Measurements from ENCODE around the gene SDE2.
"Not testable (repeated sequence)": the region's sequence is repeated elsewhere in the genome, so short reads cannot be mapped to it uniquely, and the experiment has no call there.

SDE2 gene

GRCh38 chr1:225973158-225973557, 26.0 kb downstream of the SDE2 start:
- Mint-ChIP-seq H3K36me3 (ENCODE audit: low read depth) (peaks cover 12% of the 10 kb centered on the region), H3K27me3 (ENCODE audit: low read depth) (no peaks in the 10 kb centered on the region), H3K4me3 (no peak overlapping the region), H3K27ac (peak overlapping the region in 2 of 3 experiments; percentile 2 to 69), H3K4me1 (peaks cover 4% of the 10 kb centered on the region), H3K9me3 (peaks cover 4% of the 10 kb centered on the region)
- no peak for TF ChIP-seq CTCF (IDR thresholded peaks at IDR 0.05; ENCODE audit: unreplicated experiment in 3 of 3)

- peaks cover 8% of the 10 kb centered on the region for H3K36me3 Mint-ChIP-seq (ENCODE audit: low read depth)
- peak overlapping the region in 2 of 3 experiments; percentile 2 to 69 for H3K27ac Mint-ChIP-seq
- H3K4me3 Mint-ChIP-seq, result no peak overlapping the region
- H3K9me3 Mint-ChIP-seq, result peaks cover 4% of the 10 kb centered on the region
- TF ChIP-seq CTCF (IDR thresholded peaks at IDR 0.05; ENCODE audit: unreplicated experiment in 3 of 3), result no peak
- no peaks in the 10 kb centered on the region for H3K27me3 Mint-ChIP-seq (ENCODE audit: low read depth)
- H3K4me1 Mint-ChIP-seq, result peaks cover 4% of the 10 kb centered on the region
These were observed 26.6 kb downstream of the SDE2 start for GRCh38 chr1:225972344-225973152.

GRCh38 chr1:225970592-225971157, 28.5 kb downstream of the SDE2 start:
- not testable (repeated sequence) for H3K36me3 Mint-ChIP-seq (ENCODE audit: low read depth); H3K9me3 Mint-ChIP-seq; H3K27ac Mint-ChIP-seq; H3K4me1 Mint-ChIP-seq; H3K4me3 Mint-ChIP-seq; H3K27me3 Mint-ChIP-seq (ENCODE audit: low read depth)

GRCh38 chr1:225969751-225970150, 29.4 kb downstream of the SDE2 start:
- H3K4me3 Mint-ChIP-seq; H3K27ac Mint-ChIP-seq; H3K27me3 Mint-ChIP-seq (ENCODE audit: low read depth); H3K36me3 Mint-ChIP-seq (ENCODE audit: low read depth); H3K4me1 Mint-ChIP-seq; H3K9me3 Mint-ChIP-seq: not testable (repeated sequence)

- Mint-ChIP-seq H3K27ac (no peak overlapping the region), H3K36me3 (ENCODE audit: low read depth) (no peaks in the 10 kb centered on the region), H3K9me3 (peaks cover 4% of the 10 kb centered on the region), H3K4me3 (no peak overlapping the region), H3K4me1 (no peaks in the 10 kb centered on the region), H3K27me3 (ENCODE audit: low read depth) (peaks cover 12% of the 10 kb centered on the region)
- TF ChIP-seq CTCF (IDR thresholded peaks at IDR 0.05; ENCODE audit: unreplicated experiment in 3 of 3), result no peak
These were observed 33.9 kb downstream of the SDE2 start for GRCh38 chr1:225965231-225965630.

- Mint-ChIP-seq H3K4me3 (no peak overlapping the region), H3K4me1 (no peaks in the 10 kb centered on the region), H3K9me3 (peaks cover 3% of the 10 kb centered on the region), H3K27ac (no peak overlapping the region), H3K36me3 (ENCODE audit: low read depth) (no peaks in the 10 kb centered on the region), H3K27me3 (ENCODE audit: low read depth) (peaks cover 12% of the 10 kb centered on the region)
- no peak for TF ChIP-seq CTCF (IDR thresholded peaks at IDR 0.05; ENCODE audit: unreplicated experiment in 3 of 3)
These were observed 35.2 kb downstream of the SDE2 start for GRCh38 chr1:225963735-225964530.
